Neural cell (in vitro differentiated cells): ENCODE data around the gene CCDC12. TPM values are rescaled to one million over a fixed set of nuclear protein-coding genes. Genes with fewer than 3 reads are reported as not detected.

Experiments used
- H2AFZ ChIP-seq: fragments of 200-600, 300-800 bp; sonication (generic), shearing (Covaris generic); 2 replicates; pipeline ENCODE4 v1.6.0; 2014; ENCODE audit warnings: low read depth, mild to moderate bottlenecking, antibody characterized with exemption, low read length, moderate library complexity
- H3F3A ChIP-seq: fragments of 200-600 bp; shearing (Covaris generic); 2 replicates; pipeline ENCODE4 v1.6.1; 2016; ENCODE audit warnings: mild to moderate bottlenecking, moderate library complexity, mixed read lengths, antibody characterized with exemption, low read length; ENCODE audit not compliant: insufficient read depth, poor library complexity, severe bottlenecking
- H3K27ac ChIP-seq: fragments of 200-600, 300-800 bp; sonication (generic), shearing (Covaris generic); 2 replicates; pipeline ENCODE4 v1.5.1; 2014; ENCODE audit warnings: mild to moderate bottlenecking, low read length, moderate library complexity
- H3K27me3 ChIP-seq: fragments of 300-800, 200-600 bp; sonication (generic), shearing (Covaris generic); 2 replicates; pipeline ENCODE4 v1.6.0; 2014; ENCODE audit warnings: mild to moderate bottlenecking, low read depth, low read length, moderate library complexity; ENCODE audit not compliant: insufficient read depth
- H3K36me3 ChIP-seq: fragments of 300-800, 200-600 bp; sonication (generic), shearing (Covaris generic); 2 replicates; pipeline ENCODE4 v1.5.1; 2014; ENCODE audit warnings: mild to moderate bottlenecking, antibody characterized with exemption, low read length, moderate library complexity; ENCODE audit not compliant: insufficient read depth
- H3K4me2 ChIP-seq: fragments of 300-800, 200-600 bp; sonication (generic), shearing (Covaris generic); 2 replicates; pipeline ENCODE4 v1.6.0; 2014; ENCODE audit warnings: mild to moderate bottlenecking, low read length
- H3K4me3 ChIP-seq: fragments of 300-800, 200-600 bp; sonication (generic), shearing (Covaris generic); 2 replicates; pipeline ENCODE4 v1.5.1; 2014; ENCODE audit warnings: mild to moderate bottlenecking, low read length, moderate library complexity
- H3K79me2 ChIP-seq: fragments of 200-600 bp; shearing (Covaris generic); replicated peaks from 2 replicates; pipeline ENCODE4 v1.6.0; 2014; ENCODE audit warnings: mild to moderate bottlenecking, low read length, moderate library complexity; ENCODE audit not compliant: insufficient read depth
- H3K9ac ChIP-seq: fragments of 300-800, 200-600 bp; sonication (generic), shearing (Covaris generic); 2 replicates; pipeline ENCODE4 v1.6.1; 2016; ENCODE audit warnings: mild to moderate bottlenecking, low read length, mixed read lengths
- H3K9me2 ChIP-seq: fragments of 200-600 bp; shearing (Covaris generic); 2 replicates; pipeline ENCODE4 v1.6.1; 2016; ENCODE audit warnings: mild to moderate bottlenecking, low read length, mixed read lengths; ENCODE audit not compliant: insufficient read depth
- H3K9me3 ChIP-seq: fragments of 200-600, 300-800 bp; sonication (generic), shearing (Covaris generic); 2 replicates; pipeline ENCODE4 v1.6.1; 2016; ENCODE audit warnings: mild to moderate bottlenecking, mixed run types, low read length, moderate library complexity, mixed read lengths
- H4K20me1 ChIP-seq: fragments of 200-600 bp; shearing (Covaris generic); 2 replicates; pipeline ENCODE4 v1.6.1; 2016; ENCODE audit warnings: mild to moderate bottlenecking, mixed run types; ENCODE audit not compliant: insufficient read depth
- EP300 ChIP-seq: fragments of 450-650 bp; conservative IDR thresholded peaks from 2 replicates; pipeline ENCODE4 v1.6.1; 2014; ENCODE audit warnings: antibody characterized with exemption, mild to moderate bottlenecking, moderate library complexity; ENCODE audit not compliant: poor library complexity, severe bottlenecking
- EZH2 ChIP-seq: fragments of 200-600, 300-800 bp; shearing (Covaris generic), sonication (generic); IDR thresholded peaks from 2 replicates; pipeline ENCODE4 v1.6.1; 2014; ENCODE audit warnings: antibody characterized with exemption, low read length, borderline replicate concordance, mild to moderate bottlenecking; ENCODE audit not compliant: insufficient read depth, poor library complexity, severe bottlenecking
- MXI1 ChIP-seq: fragments of 450-650 bp; conservative IDR thresholded peaks from 2 replicates; pipeline ENCODE4 v1.6.1; 2014; ENCODE audit warnings: antibody characterized with exemption, mild to moderate bottlenecking; ENCODE audit not compliant: poor library complexity, severe bottlenecking
- POLR2AphosphoS5 ChIP-seq: IDR thresholded peaks from 2 replicates; pipeline ENCODE4 v1.6.1; 2012
- RAD21 ChIP-seq: fragments of 450-650 bp; conservative IDR thresholded peaks from 2 replicates; pipeline ENCODE4 v1.6.1; 2014; ENCODE audit warnings: antibody characterized with exemption, mild to moderate bottlenecking, moderate library complexity
- SMC3 ChIP-seq: fragments of 450-650 bp; conservative IDR thresholded peaks from 2 replicates; pipeline ENCODE4 v1.6.1; 2014; ENCODE audit warnings: antibody characterized with exemption, mild to moderate bottlenecking, moderate library complexity; ENCODE audit not compliant: poor library complexity
- TAF1 ChIP-seq: IDR thresholded peaks from 2 replicates; pipeline ENCODE4 v1.6.1; 2012; ENCODE audit warnings: low read depth
- polyA plus RNA-seq: library from polyadenylated mRNA; depleted of rRNA; stranded (reverse); fragments of >200 nt; gene quantifications from 2 replicates; pipeline ENCODE4 v1.2.3, GENCODE V29; 2014
- TF ChIP-seq, protein P1 (sequence below): fragments of 450-650 bp; IDR thresholded peaks from 2 replicates; pipeline ENCODE4 v1.5.1; 2014; ENCODE audit warnings: antibody characterized with exemption, mild to moderate bottlenecking, moderate library complexity; ENCODE audit not compliant: poor library complexity, severe bottlenecking
- TF ChIP-seq, protein P2 (sequence below): IDR thresholded peaks from 2 replicates; pipeline ENCODE4 v1.6.1; 2012; ENCODE audit warnings: borderline replicate concordance

CCDC12 gene
- polyA plus RNA-seq, 1 donor from 2014 or later = 46.4 TPM

DNA sequence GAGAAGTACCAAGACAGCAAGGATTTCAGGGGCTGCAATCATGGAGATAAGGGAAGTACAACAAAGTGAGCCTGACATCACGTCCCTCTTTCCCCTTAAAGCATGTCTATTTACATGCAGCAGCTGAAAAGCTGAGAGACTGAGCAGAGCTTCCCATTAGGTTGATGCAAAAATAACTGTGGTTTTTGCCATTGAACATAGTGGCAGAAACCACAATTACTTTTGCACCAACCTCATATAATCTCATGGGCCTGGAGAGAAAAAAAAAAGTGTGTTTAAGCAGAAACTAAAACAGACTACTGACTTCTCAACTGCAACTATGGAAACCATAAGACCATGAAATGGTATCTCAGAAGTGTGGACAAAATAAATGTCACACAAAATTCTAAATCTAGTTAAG, 48.3 kb downstream of the CCDC12 start:
- Histone ChIP-seq H3K79me2 (peaks cover 5% of the 10 kb centered on the region), H3K27me3 (no peaks in the 10 kb centered on the region), H3K9me2 (no peaks in the 10 kb centered on the region), H3K9me3 (no peaks in the 10 kb centered on the region), H3K9ac (no peak overlapping the region), H2AFZ (no peak overlapping the region), H3K27ac (no peak overlapping the region), H3F3A (no peaks in the 10 kb centered on the region), H3K36me3 (no peaks in the 10 kb centered on the region), H4K20me1 (no peaks in the 10 kb centered on the region), H3K4me3 (no peak overlapping the region), H3K4me2 (no peak overlapping the region)
- TF ChIP-seq TAF1 (no peak), EP300 (no peak), SMC3 (no peak), MXI1 (no peak), POLR2AphosphoS5 (no peak)
- TF ChIP-seq, protein P1, sequence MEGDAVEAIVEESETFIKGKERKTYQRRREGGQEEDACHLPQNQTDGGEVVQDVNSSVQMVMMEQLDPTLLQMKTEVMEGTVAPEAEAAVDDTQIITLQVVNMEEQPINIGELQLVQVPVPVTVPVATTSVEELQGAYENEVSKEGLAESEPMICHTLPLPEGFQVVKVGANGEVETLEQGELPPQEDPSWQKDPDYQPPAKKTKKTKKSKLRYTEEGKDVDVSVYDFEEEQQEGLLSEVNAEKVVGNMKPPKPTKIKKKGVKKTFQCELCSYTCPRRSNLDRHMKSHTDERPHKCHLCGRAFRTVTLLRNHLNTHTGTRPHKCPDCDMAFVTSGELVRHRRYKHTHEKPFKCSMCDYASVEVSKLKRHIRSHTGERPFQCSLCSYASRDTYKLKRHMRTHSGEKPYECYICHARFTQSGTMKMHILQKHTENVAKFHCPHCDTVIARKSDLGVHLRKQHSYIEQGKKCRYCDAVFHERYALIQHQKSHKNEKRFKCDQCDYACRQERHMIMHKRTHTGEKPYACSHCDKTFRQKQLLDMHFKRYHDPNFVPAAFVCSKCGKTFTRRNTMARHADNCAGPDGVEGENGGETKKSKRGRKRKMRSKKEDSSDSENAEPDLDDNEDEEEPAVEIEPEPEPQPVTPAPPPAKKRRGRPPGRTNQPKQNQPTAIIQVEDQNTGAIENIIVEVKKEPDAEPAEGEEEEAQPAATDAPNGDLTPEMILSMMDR = no peak

DNA sequence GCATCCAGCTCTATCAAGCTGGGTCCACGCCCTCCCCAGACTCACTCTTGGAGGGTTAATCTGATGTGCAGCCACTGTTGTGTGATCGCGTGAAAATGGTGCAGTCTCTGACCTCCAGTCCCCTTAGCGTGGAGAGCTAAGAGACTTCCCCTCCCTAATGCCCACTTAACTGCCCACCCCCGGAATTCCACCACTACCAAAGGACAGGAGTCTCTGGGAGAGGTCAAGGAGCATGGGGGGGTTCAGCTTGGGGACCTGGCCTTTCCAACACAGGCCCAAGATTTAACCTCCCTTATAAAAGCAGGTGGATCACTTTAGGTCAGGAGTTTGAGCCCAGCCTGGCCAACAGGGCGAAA, 48.8 kb downstream of the CCDC12 start:
- peaks cover 5% of the 10 kb centered on the region for H3K79me2 ChIP-seq
- H3K36me3 ChIP-seq = no peaks in the 10 kb centered on the region
- H3F3A ChIP-seq = no peaks in the 10 kb centered on the region
- H3K27ac ChIP-seq = no peak overlapping the region
- TF ChIP-seq MXI1 = no peak
- TF ChIP-seq, protein P1 = no peak
- no peak for TF ChIP-seq RAD21
- no peak for TF ChIP-seq EZH2
- TF ChIP-seq TAF1 = no peak
- no peak for TF ChIP-seq SMC3
- no peak for TF ChIP-seq EP300
- H3K9me3 ChIP-seq = no peaks in the 10 kb centered on the region
- no peaks in the 10 kb centered on the region for H4K20me1 ChIP-seq
- H3K27me3 ChIP-seq = no peaks in the 10 kb centered on the region
- no peak overlapping the region for H3K9ac ChIP-seq
- H3K4me2 ChIP-seq = no peak overlapping the region
- no peaks in the 10 kb centered on the region for H3K9me2 ChIP-seq
- H3K4me3 ChIP-seq = no peak overlapping the region
- H2AFZ ChIP-seq = no peak overlapping the region

DNA sequence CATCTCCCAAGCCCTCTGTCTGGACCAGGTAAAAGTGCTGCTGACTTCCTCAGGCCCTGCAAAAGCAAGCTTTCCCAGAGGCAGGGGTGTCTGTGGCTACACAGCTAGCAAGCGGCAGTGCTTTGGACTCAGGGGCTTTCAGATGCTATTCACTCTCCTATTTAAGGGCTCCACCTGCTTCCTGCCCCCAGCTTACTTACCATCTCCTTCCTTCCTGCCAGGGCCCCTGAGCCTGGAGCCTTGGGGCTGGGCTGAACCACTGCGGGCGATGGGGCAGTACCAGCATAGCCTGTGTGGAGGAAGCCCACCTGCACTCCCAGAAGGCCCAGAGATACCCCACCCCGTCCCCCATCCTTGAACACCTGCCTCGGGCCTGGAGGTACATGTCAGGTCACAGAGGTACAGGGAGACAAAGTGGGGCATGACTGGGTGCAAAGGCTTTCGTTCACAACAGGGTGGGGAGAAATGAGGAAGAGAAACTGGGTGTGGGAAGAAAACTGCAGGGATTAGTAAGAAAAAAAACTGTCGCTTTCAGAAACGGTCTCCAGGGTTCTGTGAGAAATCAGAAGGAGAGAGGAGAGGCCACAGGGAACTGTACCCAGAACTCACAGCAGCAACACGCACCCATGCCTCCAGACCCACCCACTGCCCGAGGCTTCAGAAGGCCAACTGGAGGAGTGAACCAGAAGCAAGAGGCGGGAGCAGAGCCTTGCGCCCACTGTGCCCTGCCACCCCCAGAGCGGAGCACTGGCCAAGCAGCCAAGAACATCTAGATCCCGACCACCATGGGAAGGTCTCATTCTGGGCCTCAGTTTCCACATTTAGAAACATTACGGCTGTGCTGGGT, 49.5 kb downstream of the CCDC12 start:
- H3K9me3 ChIP-seq = no peaks in the 10 kb centered on the region
- no peaks in the 10 kb centered on the region for H3K27me3 ChIP-seq
- H3K27ac ChIP-seq = no peak overlapping the region
- H2AFZ ChIP-seq = no peak overlapping the region
- H3K36me3 ChIP-seq = no peaks in the 10 kb centered on the region
- peaks cover 5% of the 10 kb centered on the region for H3K79me2 ChIP-seq
- no peaks in the 10 kb centered on the region for H3K9me2 ChIP-seq
- no peak for TF ChIP-seq EZH2
- TF ChIP-seq SMC3 = no peak
- no peak for TF ChIP-seq MXI1
- no peak for TF ChIP-seq EP300
- TF ChIP-seq, protein P2, sequence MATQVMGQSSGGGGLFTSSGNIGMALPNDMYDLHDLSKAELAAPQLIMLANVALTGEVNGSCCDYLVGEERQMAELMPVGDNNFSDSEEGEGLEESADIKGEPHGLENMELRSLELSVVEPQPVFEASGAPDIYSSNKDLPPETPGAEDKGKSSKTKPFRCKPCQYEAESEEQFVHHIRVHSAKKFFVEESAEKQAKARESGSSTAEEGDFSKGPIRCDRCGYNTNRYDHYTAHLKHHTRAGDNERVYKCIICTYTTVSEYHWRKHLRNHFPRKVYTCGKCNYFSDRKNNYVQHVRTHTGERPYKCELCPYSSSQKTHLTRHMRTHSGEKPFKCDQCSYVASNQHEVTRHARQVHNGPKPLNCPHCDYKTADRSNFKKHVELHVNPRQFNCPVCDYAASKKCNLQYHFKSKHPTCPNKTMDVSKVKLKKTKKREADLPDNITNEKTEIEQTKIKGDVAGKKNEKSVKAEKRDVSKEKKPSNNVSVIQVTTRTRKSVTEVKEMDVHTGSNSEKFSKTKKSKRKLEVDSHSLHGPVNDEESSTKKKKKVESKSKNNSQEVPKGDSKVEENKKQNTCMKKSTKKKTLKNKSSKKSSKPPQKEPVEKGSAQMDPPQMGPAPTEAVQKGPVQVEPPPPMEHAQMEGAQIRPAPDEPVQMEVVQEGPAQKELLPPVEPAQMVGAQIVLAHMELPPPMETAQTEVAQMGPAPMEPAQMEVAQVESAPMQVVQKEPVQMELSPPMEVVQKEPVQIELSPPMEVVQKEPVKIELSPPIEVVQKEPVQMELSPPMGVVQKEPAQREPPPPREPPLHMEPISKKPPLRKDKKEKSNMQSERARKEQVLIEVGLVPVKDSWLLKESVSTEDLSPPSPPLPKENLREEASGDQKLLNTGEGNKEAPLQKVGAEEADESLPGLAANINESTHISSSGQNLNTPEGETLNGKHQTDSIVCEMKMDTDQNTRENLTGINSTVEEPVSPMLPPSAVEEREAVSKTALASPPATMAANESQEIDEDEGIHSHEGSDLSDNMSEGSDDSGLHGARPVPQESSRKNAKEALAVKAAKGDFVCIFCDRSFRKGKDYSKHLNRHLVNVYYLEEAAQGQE = no peak
- TF ChIP-seq, protein P1 = no peak
- no peak for TF ChIP-seq TAF1
- no peak overlapping the region for H3K4me2 ChIP-seq
- no peak overlapping the region for H3K9ac ChIP-seq
- no peaks in the 10 kb centered on the region for H4K20me1 ChIP-seq
- H3K4me3 ChIP-seq = no peak overlapping the region
- no peaks in the 10 kb centered on the region for H3F3A ChIP-seq
